ENCODE results near the gene MCM8. TPM values are rescaled to one million over a fixed set of nuclear protein-coding genes. Genes with fewer than 3 reads are reported as not detected.

MCM8 gene
- total RNA-seq, 4 donors from 2014 or later: 4.0 to 5.6 (median 4.4) TPM

DNA sequence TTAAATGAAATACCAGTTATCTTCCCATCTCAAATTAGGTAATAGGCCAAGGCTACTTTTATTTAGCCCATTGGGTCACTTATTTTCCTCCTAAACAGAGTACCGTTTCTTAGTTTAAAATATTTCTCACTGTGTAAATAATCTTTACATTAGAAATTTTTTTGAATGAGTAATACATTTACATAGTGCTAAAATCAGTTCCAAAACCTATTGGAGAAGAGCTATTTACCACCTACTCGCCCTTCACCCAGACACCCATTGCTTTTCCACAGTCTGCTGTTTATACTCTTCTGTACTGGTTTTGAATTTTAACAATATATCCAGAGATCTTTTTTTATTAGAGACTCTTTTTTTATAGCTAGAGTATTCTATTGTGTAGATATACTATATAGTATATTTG is 36.9 kb downstream of the MCM8 start:
- no peak overlapping the region for H3K27ac ChIP-seq (replicated peaks in 1 of 4)
- H3K36me3 ChIP-seq: peaks cover 0 to 63% (median 25%) of the 10 kb centered on the region in 4 donors
- no peaks in the 10 kb centered on the region for H3K27me3 ChIP-seq
- H3K9me3 ChIP-seq: no peaks in the 10 kb centered on the region
- no peak overlapping the region for H3K4me3 ChIP-seq
- intact Hi-C loops (cut with DNase I): no loop called here
- TF ChIP-seq EP300 (IDR thresholded peaks at IDR 0.05) (no peak), POLR2A (IDR thresholded peaks at IDR 0.05; ENCODE audit: low read depth) (no peak), POLR2AphosphoS5 (IDR thresholded peaks at IDR 0.05) (no peak)
- TF ChIP-seq, protein P1, sequence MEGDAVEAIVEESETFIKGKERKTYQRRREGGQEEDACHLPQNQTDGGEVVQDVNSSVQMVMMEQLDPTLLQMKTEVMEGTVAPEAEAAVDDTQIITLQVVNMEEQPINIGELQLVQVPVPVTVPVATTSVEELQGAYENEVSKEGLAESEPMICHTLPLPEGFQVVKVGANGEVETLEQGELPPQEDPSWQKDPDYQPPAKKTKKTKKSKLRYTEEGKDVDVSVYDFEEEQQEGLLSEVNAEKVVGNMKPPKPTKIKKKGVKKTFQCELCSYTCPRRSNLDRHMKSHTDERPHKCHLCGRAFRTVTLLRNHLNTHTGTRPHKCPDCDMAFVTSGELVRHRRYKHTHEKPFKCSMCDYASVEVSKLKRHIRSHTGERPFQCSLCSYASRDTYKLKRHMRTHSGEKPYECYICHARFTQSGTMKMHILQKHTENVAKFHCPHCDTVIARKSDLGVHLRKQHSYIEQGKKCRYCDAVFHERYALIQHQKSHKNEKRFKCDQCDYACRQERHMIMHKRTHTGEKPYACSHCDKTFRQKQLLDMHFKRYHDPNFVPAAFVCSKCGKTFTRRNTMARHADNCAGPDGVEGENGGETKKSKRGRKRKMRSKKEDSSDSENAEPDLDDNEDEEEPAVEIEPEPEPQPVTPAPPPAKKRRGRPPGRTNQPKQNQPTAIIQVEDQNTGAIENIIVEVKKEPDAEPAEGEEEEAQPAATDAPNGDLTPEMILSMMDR (IDR thresholded peaks at IDR 0.05): no peak
- H3K4me1 ChIP-seq: peaks cover 0 to 16% (median 13%) of the 10 kb centered on the region in 4 donors
- no peak for DNase-seq (ENCODE audit: extremely low spot score)
- 96% methylated on average over 2 of the region's 2 CpGs for WGBS

DNA sequence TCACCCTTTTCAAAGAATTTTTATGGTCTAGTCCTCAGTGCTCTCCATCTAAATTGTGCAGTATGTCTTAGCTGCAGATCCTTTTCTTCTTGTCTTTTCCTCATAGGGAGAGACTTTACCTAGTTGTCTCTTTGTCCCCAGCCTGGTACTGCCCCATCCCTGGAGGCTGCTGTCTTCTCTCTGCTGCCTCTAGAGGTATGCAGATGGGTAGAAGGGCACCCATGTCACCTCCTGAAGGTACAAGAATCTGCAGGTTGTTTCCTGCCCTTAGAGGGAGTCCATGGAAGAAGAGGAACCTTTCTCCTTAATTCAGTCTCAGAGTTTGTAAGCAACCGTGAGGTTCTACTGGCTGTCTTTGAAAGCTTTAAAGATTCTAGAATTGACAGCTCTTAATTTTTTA is 39.1 kb downstream of the MCM8 start:
- Histone ChIP-seq H3K36me3 (peaks cover 0 to 47% (median 18%) of the 10 kb centered on the region in 4 donors), H3K9me3 (no peaks in the 10 kb centered on the region), H3K4me3 (no peak overlapping the region), H3K4me1 (peaks cover 0 to 26% (median 16%) of the 10 kb centered on the region in 4 donors), H3K27ac (replicated peaks in 1 of 4) (no peak overlapping the region), H3K27me3 (no peaks in the 10 kb centered on the region)
- DNase-seq (ENCODE audit: extremely low spot score): no peak
- WGBS: 92% methylated on average over 1 of the region's 1 CpG
- TF ChIP-seq EP300 (IDR thresholded peaks at IDR 0.05): no peak
- TF ChIP-seq POLR2AphosphoS5 (IDR thresholded peaks at IDR 0.05): no peak
- no peak for TF ChIP-seq POLR2A (IDR thresholded peaks at IDR 0.05; ENCODE audit: low read depth)
- TF ChIP-seq, protein P1 (IDR thresholded peaks at IDR 0.05): no peak
- intact Hi-C loops (cut with DNase I): no loop called here

DNA sequence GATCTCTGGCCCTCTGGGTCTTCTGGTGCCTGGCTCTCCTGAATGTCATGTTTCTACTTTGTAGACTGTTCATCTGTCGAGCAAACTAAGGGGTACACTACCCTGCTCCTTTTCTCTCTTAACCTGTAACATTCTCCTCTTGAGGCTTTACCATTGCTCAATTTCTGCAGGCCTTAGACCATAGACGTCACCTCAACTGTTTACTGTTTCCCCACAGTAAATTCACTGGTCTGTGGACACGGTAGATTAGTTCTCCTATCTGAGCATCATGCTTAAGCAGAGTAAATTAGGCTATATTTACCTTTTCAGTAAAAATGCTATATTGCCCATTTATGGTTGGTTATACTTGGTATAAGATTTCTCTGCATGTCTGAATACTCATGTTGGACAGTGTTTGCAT is 40.5 kb downstream of the MCM8 start:
- Histone ChIP-seq H3K9me3 (no peaks in the 10 kb centered on the region), H3K4me3 (no peak overlapping the region), H3K36me3 (peaks cover 0 to 39% (median 23%) of the 10 kb centered on the region in 4 donors), H3K27ac (replicated peaks in 1 of 4) (peak overlapping the region in 3 of 4 donors; percentile 18 to 62 (median 40)), H3K4me1 (peaks cover 0 to 26% (median 16%) of the 10 kb centered on the region in 4 donors), H3K27me3 (no peaks in the 10 kb centered on the region)
- TF ChIP-seq POLR2A (IDR thresholded peaks at IDR 0.05; ENCODE audit: low read depth) (no peak), POLR2AphosphoS5 (IDR thresholded peaks at IDR 0.05) (no peak), EP300 (IDR thresholded peaks at IDR 0.05) (no peak)
- TF ChIP-seq, protein P1 (IDR thresholded peaks at IDR 0.05): no peak
- intact Hi-C loops (cut with DNase I): no loop called here
- WGBS: 96% methylated on average over 3 of the region's 3 CpGs
- DNase-seq (ENCODE audit: extremely low spot score): no peak

DNA sequence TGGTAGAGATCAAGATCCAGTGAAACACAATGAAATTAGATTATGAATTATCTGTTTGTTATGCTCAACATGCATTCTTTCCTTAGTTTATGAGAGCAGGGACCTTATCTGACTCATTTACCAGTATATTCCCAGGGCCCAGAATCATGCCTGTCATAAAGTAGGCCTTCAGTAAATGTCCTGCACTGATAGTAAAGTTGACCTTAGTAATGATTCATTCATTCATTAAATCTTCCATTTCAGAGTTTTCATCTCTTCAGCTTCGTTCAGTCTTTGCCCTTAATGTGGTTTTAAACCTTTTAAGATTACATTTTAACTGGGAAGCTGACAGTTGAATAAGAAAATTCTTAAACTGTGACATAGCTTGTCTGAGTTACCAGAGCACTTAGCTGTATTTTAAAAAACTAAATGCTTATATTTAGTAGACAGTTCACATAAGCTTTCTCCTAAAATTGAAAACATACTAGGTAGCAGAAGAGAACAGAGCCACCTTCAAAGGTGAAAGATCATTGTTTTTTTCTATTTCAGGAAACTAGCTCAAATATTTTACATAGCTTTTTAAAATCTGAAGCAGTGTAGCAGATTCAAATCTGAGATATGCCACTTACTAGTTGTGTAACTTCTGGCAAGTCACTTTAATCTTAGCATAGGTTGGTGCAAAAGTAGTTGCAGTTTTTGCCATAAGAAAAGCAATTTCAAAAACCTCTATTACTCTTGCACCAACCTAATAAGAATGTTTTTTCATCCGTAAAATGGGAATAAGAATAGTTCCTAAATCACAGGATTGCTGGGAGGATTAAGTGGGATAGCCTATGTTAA is 41.4 kb downstream of the MCM8 start:
- Histone ChIP-seq H3K4me1 (peaks cover 0 to 26% (median 16%) of the 10 kb centered on the region in 4 donors), H3K27me3 (no peaks in the 10 kb centered on the region), H3K9me3 (no peaks in the 10 kb centered on the region), H3K4me3 (no peak overlapping the region), H3K36me3 (peaks cover 0 to 32% (median 21%) of the 10 kb centered on the region in 4 donors), H3K27ac (replicated peaks in 1 of 4) (peak overlapping the region; percentile 5 to 40 (median 20))
- intact Hi-C loops (cut with DNase I): no loop called here
- 47% methylated on average over 2 of the region's 2 CpGs for WGBS
- TF ChIP-seq POLR2AphosphoS5 (IDR thresholded peaks at IDR 0.05) (no peak), POLR2A (IDR thresholded peaks at IDR 0.05; ENCODE audit: low read depth) (no peak), EP300 (IDR thresholded peaks at IDR 0.05) (no peak)
- TF ChIP-seq, protein P1 (IDR thresholded peaks at IDR 0.05): no peak
- DNase-seq (ENCODE audit: extremely low spot score): no peak
